Stomach (tissue), 4 donors: ENCODE results near the gene CDH12.

Experiments used
- CTCF ChIP-seq, 7 experiments: fragments of 450-650 bp in 4 of 7; fragments of 200-600 bp in 3 of 7; sonication (generic) in 3 of 7; IDR thresholded peaks; one replicate each; pipeline ENCODE4 v1.5.1; 2016 to 2019; ENCODE audit warnings: antibody characterized with exemption in 7 of 7, control low read depth in 2 of 7, mild to moderate bottlenecking in 1 of 7
- POLR2A ChIP-seq, 4 donors: fragments of 450-650 bp; IDR thresholded peaks; one replicate each; pipeline ENCODE4 v1.6.1; 2016; ENCODE audit warnings: antibody characterized with exemption in 4 of 4, control low read depth in 2 of 4, mild to moderate bottlenecking in 1 of 4, moderate library complexity in 1 of 4

DNA sequence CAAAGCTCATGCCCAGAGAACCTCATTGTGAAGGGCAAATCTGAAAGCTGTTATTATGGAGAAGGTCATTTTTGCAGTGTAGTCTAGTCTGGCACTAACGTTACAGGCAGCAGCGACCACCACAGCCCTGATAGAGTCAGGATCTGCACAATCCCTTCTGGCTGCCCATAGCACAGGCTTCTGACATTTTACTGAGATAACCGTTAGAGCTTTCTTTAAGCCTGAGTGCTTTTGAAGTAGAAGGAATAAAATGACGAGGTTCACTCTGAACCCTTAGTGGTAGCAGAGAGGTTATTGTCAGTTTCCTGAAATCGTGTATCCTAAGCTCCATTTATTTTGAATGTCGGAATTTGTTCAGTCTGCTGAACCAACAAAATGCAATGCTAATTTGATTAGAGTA, 505.1 kb downstream of the CDH12 start:
- TF ChIP-seq CTCF (IDR thresholded peaks at IDR 0.05) = no peak
- no peak for TF ChIP-seq POLR2A (IDR thresholded peaks at IDR 0.05)
